ENCODE measurements around the gene SLC45A2. TPM values are rescaled to one million over a fixed set of nuclear protein-coding genes. Genes with fewer than 3 reads are reported as not detected.
"Not testable (repeated sequence)": the region's sequence is repeated elsewhere in the genome, so short reads cannot be mapped to it uniquely, and the experiment has no call there.

SLC45A2 gene
- total and polyA plus RNA-seq, 7 experiments from 2014 or later, result 0.17 to 0.40 TPM; not detected in 5

- no peak overlapping the region for H3K27ac ChIP-seq (ENCODE audit: low read depth, low read length)
- no peak overlapping the region for H3K27ac Mint-ChIP-seq
- CTCF ChIA-PET, result no interaction called here
- no peaks in the 10 kb centered on the region for H3K27me3 ChIP-seq (ENCODE audit: control insufficient read depth in 2 of 2, insufficient read depth in 2 of 2, low read length in 2 of 2)
- POLR2A ChIA-PET, result no interaction called here
- intact Hi-C loops (cut with micrococcal nuclease), result loop anchor here (10.0 kb wide), 2 partner anchors 195 to 1215 kb away; partner anchors contain the start of gene NPR3 (in 1 of the 2)
- no peak overlapping the region for H3K4me3 Mint-ChIP-seq
- no peak for DNase-seq
- no peaks in the 10 kb centered on the region for H3K36me3 ChIP-seq (ENCODE audit: control insufficient read depth in 2 of 3, insufficient read depth in 3 of 3, low read length in 3 of 3)
- no peak for ATAC-seq
- H3K4me3 ChIP-seq (ENCODE audit: low read length), result no peak overlapping the region
- H3K4me1 Mint-ChIP-seq, result no peaks in the 10 kb centered on the region
- no peaks in the 10 kb centered on the region for H3K36me3 Mint-ChIP-seq
- no peaks in the 10 kb centered on the region for H3K4me1 ChIP-seq (ENCODE audit: control insufficient read depth in 2 of 2, insufficient read depth in 2 of 2, low read length in 2 of 2)
- no peaks in the 10 kb centered on the region for H3K9me3 ChIP-seq (ENCODE audit: control insufficient read depth in 2 of 3, low read length in 3 of 3)
- peaks cover 18 to 30% (median 21%) of the 10 kb centered on the region in 5 donors for H3K27me3 Mint-ChIP-seq
- no peaks in the 10 kb centered on the region for H3K9me3 Mint-ChIP-seq
These were observed 54.4 kb downstream of the SLC45A2 start for GRCh38 chr5:33929925-33930690.

- Mint-ChIP-seq H3K27me3 (peaks cover 12 to 18% (median 15%) of the 10 kb centered on the region in 5 donors), H3K4me1 (no peaks in the 10 kb centered on the region), H3K4me3 (no peak overlapping the region), H3K36me3 (no peaks in the 10 kb centered on the region), H3K27ac (no peak overlapping the region), H3K9me3 (no peaks in the 10 kb centered on the region)
- intact Hi-C loops (cut with micrococcal nuclease), result no loop called here
- Histone ChIP-seq H3K36me3 (ENCODE audit: control insufficient read depth in 2 of 3, insufficient read depth in 3 of 3, low read length in 3 of 3) (no peaks in the 10 kb centered on the region), H3K27ac (ENCODE audit: low read depth, low read length) (no peak overlapping the region), H3K4me3 (ENCODE audit: low read length) (no peak overlapping the region), H3K27me3 (ENCODE audit: control insufficient read depth in 2 of 2, insufficient read depth in 2 of 2, low read length in 2 of 2) (no peaks in the 10 kb centered on the region), H3K4me1 (ENCODE audit: control insufficient read depth in 2 of 2, insufficient read depth in 2 of 2, low read length in 2 of 2) (no peaks in the 10 kb centered on the region), H3K9me3 (ENCODE audit: control insufficient read depth in 2 of 3, low read length in 3 of 3) (no peaks in the 10 kb centered on the region)
- DNase-seq (no peak), ATAC-seq (no peak)
- ChIA-PET CTCF (no interaction called here), POLR2A (no interaction called here)
These were observed 56.2 kb downstream of the SLC45A2 start for GRCh38 chr5:33928283-33928682.

GRCh38 chr5:33927685-33928084 is 56.8 kb downstream of the SLC45A2 start:
- ATAC-seq (no peak), DNase-seq (no peak)
- Mint-ChIP-seq H3K4me3 (no peak overlapping the region), H3K36me3 (no peaks in the 10 kb centered on the region), H3K27me3 (peaks cover 8 to 22% (median 14%) of the 10 kb centered on the region in 5 donors), H3K9me3 (no peaks in the 10 kb centered on the region), H3K4me1 (no peaks in the 10 kb centered on the region), H3K27ac (no peak overlapping the region)
- no peak overlapping the region for H3K4me3 ChIP-seq (ENCODE audit: low read length)
- no peak overlapping the region for H3K27ac ChIP-seq (ENCODE audit: low read depth, low read length)
- intact Hi-C loops (cut with micrococcal nuclease), result no loop called here
- H3K4me1 ChIP-seq (ENCODE audit: control insufficient read depth in 2 of 2, insufficient read depth in 2 of 2, low read length in 2 of 2), result no peaks in the 10 kb centered on the region
- H3K9me3 ChIP-seq (ENCODE audit: control insufficient read depth in 2 of 3, low read length in 3 of 3), result no peaks in the 10 kb centered on the region
- POLR2A ChIA-PET, result no interaction called here
- CTCF ChIA-PET, result no interaction called here
- no peaks in the 10 kb centered on the region for H3K36me3 ChIP-seq (ENCODE audit: control insufficient read depth in 2 of 3, insufficient read depth in 3 of 3, low read length in 3 of 3)
- H3K27me3 ChIP-seq (ENCODE audit: control insufficient read depth in 2 of 2, insufficient read depth in 2 of 2, low read length in 2 of 2), result no peaks in the 10 kb centered on the region

GRCh38 chr5:33925278-33925677 is 59.2 kb downstream of the SLC45A2 start:
- Histone ChIP-seq H3K4me3 (ENCODE audit: low read length) (no peak overlapping the region), H3K36me3 (ENCODE audit: control insufficient read depth in 2 of 3, insufficient read depth in 3 of 3, low read length in 3 of 3) (no peaks in the 10 kb centered on the region), H3K27me3 (ENCODE audit: control insufficient read depth in 2 of 2, insufficient read depth in 2 of 2, low read length in 2 of 2) (no peaks in the 10 kb centered on the region), H3K27ac (ENCODE audit: low read depth, low read length) (no peak overlapping the region), H3K4me1 (ENCODE audit: control insufficient read depth in 2 of 2, insufficient read depth in 2 of 2, low read length in 2 of 2) (no peaks in the 10 kb centered on the region), H3K9me3 (ENCODE audit: control insufficient read depth in 2 of 3, low read length in 3 of 3) (no peaks in the 10 kb centered on the region)
- Mint-ChIP-seq H3K27me3 (peaks cover 4 to 28% (median 17%) of the 10 kb centered on the region in 5 donors), H3K36me3 (no peaks in the 10 kb centered on the region), H3K4me3 (no peak overlapping the region), H3K4me1 (no peaks in the 10 kb centered on the region), H3K9me3 (peaks cover 0 to 11% (median under 1%) of the 10 kb centered on the region in 11 donors), H3K27ac (no peak overlapping the region)
- POLR2A ChIA-PET, result interaction anchor here (0.6 kb wide), 1 partner anchor 359 kb away, joined by 4 read pairs; no protein-coding TSS in a partner anchor
- DNase-seq, result no peak
- intact Hi-C loops (cut with micrococcal nuclease), result no loop called here
- CTCF ChIA-PET, result no interaction called here
- ATAC-seq, result no peak

GRCh38 chr5:33921002-33921401 is 63.5 kb downstream of the SLC45A2 start:
- CTCF ChIA-PET, result no interaction called here
- Mint-ChIP-seq H3K36me3 (peaks cover 0 to 3% (median 0%) of the 10 kb centered on the region in 5 donors), H3K4me1 (no peaks in the 10 kb centered on the region), H3K9me3 (peaks cover 0 to 48% (median 30%) of the 10 kb centered on the region in 11 donors), H3K4me3 (no peak overlapping the region), H3K27me3 (peaks cover 2 to 31% (median 20%) of the 10 kb centered on the region in 5 donors), H3K27ac (no peak overlapping the region)
- Histone ChIP-seq H3K4me3 (ENCODE audit: low read length) (no peak overlapping the region), H3K27ac (ENCODE audit: low read depth, low read length) (no peak overlapping the region), H3K27me3 (ENCODE audit: control insufficient read depth in 2 of 2, insufficient read depth in 2 of 2, low read length in 2 of 2) (no peaks in the 10 kb centered on the region), H3K36me3 (ENCODE audit: control insufficient read depth in 2 of 3, insufficient read depth in 3 of 3, low read length in 3 of 3) (no peaks in the 10 kb centered on the region), H3K9me3 (ENCODE audit: control insufficient read depth in 2 of 3, low read length in 3 of 3) (no peaks in the 10 kb centered on the region), H3K4me1 (ENCODE audit: control insufficient read depth in 2 of 2, insufficient read depth in 2 of 2, low read length in 2 of 2) (no peaks in the 10 kb centered on the region)
- DNase-seq (no peak), ATAC-seq (no peak)
- POLR2A ChIA-PET, result no interaction called here
- intact Hi-C loops (cut with micrococcal nuclease), result no loop called here

- H3K4me3 ChIP-seq (ENCODE audit: low read length); H3K27ac ChIP-seq (ENCODE audit: low read depth, low read length); H3K4me1 Mint-ChIP-seq; H3K27me3 ChIP-seq (ENCODE audit: control insufficient read depth in 2 of 2, insufficient read depth in 2 of 2, low read length in 2 of 2); H3K27ac Mint-ChIP-seq; DNase-seq; ATAC-seq; H3K4me1 ChIP-seq (ENCODE audit: control insufficient read depth in 2 of 2, insufficient read depth in 2 of 2, low read length in 2 of 2); H3K36me3 Mint-ChIP-seq; H3K36me3 ChIP-seq (ENCODE audit: control insufficient read depth in 2 of 3, insufficient read depth in 3 of 3, low read length in 3 of 3); POLR2A ChIA-PET; CTCF ChIA-PET; intact Hi-C loops (cut with micrococcal nuclease); H3K9me3 ChIP-seq (ENCODE audit: control insufficient read depth in 2 of 3, low read length in 3 of 3); H3K4me3 Mint-ChIP-seq: not testable (repeated sequence)
- Mint-ChIP-seq H3K27me3 (peaks cover 0 to 18% (median 6%) of the 10 kb centered on the region in 5 donors), H3K9me3 (peaks cover 6 to 62% (median 36%) of the 10 kb centered on the region in 11 donors)
These were observed 69.6 kb downstream of the SLC45A2 start for GRCh38 chr5:33914844-33915243.

- H3K27ac ChIP-seq (ENCODE audit: low read depth, low read length); intact Hi-C loops (cut with micrococcal nuclease); H3K4me1 Mint-ChIP-seq; H3K4me3 Mint-ChIP-seq; H3K4me3 ChIP-seq (ENCODE audit: low read length); H3K4me1 ChIP-seq (ENCODE audit: control insufficient read depth in 2 of 2, insufficient read depth in 2 of 2, low read length in 2 of 2); DNase-seq; H3K36me3 Mint-ChIP-seq; H3K27me3 ChIP-seq (ENCODE audit: control insufficient read depth in 2 of 2, insufficient read depth in 2 of 2, low read length in 2 of 2); CTCF ChIA-PET; H3K27ac Mint-ChIP-seq; ATAC-seq; H3K36me3 ChIP-seq (ENCODE audit: control insufficient read depth in 2 of 3, insufficient read depth in 3 of 3, low read length in 3 of 3); POLR2A ChIA-PET: not testable (repeated sequence)
- Mint-ChIP-seq H3K27me3 (peaks cover 4 to 20% (median 16%) of the 10 kb centered on the region in 5 donors), H3K9me3 (peaks cover 6 to 70% (median 32%) of the 10 kb centered on the region in 11 donors)
- peaks cover 0 to 17% (median 0%) of the 10 kb centered on the region in 3 experiments for H3K9me3 ChIP-seq (ENCODE audit: control insufficient read depth in 2 of 3, low read length in 3 of 3)
These were observed 78.2 kb downstream of the SLC45A2 start for GRCh38 chr5:33906248-33906647.
